ENCODE results near the gene CABLES1.

The CABLES1 gene

DNA sequence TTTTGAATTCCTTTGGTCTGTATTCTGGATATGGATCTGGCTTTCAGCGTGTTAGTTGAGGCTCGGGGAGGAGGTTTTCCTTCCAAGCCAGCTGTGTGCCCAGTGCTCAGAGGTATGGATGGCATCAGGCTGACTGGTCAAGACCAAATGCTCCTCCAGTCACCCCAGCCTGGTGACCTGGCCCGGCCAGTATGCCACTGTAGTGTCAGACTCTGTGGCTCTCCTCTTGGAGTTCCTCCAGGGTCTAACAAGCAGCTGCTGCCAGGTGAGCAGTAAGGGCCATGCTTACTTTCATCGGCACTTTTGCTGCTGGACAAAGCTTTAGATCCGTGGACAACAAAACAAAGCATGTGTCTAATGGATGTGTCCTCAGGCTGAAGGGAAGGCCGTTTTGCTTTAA, 44.1 kb downstream of the CABLES1 start:
- TF ChIP-seq, protein P1, sequence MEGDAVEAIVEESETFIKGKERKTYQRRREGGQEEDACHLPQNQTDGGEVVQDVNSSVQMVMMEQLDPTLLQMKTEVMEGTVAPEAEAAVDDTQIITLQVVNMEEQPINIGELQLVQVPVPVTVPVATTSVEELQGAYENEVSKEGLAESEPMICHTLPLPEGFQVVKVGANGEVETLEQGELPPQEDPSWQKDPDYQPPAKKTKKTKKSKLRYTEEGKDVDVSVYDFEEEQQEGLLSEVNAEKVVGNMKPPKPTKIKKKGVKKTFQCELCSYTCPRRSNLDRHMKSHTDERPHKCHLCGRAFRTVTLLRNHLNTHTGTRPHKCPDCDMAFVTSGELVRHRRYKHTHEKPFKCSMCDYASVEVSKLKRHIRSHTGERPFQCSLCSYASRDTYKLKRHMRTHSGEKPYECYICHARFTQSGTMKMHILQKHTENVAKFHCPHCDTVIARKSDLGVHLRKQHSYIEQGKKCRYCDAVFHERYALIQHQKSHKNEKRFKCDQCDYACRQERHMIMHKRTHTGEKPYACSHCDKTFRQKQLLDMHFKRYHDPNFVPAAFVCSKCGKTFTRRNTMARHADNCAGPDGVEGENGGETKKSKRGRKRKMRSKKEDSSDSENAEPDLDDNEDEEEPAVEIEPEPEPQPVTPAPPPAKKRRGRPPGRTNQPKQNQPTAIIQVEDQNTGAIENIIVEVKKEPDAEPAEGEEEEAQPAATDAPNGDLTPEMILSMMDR (IDR thresholded peaks at IDR 0.05): no peak

DNA sequence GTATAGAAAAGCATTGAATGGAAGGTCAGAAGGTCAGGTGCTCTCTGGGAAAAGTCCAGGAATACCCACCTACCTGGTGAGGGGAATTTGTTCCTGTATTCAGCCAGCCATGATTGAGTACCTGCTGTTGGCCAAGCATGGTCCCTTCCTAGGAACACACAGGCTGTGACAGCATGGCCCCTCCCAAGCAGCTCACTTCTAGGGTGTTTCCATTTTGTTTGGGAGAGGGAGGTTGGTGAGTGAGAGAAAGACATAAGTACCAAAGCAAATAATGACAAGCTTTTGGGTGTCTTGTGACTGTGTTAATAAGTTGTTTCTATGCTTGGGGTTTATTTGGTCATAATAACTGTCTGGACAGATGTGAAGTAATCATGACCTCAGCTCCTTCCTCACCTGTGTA, 46.3 kb downstream of the CABLES1 start:
- TF ChIP-seq, protein P1 (IDR thresholded peaks at IDR 0.05): no peak

DNA sequence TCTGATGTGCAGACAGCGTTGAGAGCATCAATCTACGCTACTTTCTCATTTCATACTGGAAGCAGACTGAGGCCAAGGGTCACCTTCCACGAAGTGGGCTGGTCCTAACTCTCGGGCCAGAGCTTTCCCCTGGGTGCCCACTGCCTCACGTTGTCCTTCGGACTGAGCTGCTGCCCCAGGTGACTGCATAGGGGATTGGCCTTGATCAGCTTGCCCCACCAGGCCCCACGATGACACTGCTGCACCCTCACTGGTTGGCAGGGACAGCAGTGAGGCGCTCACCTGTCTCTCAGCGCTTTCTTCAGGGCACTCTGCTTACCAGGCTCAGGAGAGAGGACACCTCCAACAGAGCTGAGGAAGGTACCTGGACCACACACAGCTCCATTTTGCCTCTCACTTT, 47.3 kb downstream of the CABLES1 start:
- TF ChIP-seq, protein P1 (IDR thresholded peaks at IDR 0.05): no peak

DNA sequence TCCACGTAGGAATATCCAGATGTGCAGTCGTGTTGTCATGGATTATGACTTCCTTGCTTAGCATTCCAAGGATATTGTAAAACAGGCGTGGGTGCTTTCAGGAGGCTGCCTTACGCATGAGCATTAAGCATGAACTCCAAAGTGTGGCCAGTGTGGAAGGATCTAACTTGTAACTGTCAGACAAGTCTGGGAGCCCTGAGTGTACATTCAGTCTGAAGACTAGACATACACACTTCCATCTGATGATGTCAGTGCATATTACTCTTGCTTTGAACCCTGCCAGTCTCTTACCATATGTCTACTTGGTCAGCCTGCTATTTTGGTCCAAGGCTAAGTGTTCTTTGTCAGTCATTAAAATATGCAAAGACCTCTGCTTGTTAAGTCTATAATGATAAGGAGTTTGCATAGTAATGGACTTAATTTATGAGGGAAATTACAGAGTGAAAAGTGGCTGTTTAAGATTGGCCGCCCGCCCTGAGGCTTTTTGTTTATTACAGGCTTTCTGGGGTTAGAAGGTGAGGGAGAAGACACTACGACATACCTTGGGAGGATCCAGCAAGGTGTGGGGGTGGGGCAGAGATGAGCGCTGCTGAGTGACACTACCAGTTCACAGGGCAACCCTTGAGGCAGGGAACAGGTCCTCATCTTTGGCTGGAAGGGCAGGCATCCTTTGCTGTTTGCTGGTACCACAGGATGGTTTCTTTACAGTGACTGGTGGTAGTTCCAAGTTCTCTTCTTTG, 48.3 kb downstream of the CABLES1 start:
- TF ChIP-seq, protein P1 (IDR thresholded peaks at IDR 0.05): no peak

DNA sequence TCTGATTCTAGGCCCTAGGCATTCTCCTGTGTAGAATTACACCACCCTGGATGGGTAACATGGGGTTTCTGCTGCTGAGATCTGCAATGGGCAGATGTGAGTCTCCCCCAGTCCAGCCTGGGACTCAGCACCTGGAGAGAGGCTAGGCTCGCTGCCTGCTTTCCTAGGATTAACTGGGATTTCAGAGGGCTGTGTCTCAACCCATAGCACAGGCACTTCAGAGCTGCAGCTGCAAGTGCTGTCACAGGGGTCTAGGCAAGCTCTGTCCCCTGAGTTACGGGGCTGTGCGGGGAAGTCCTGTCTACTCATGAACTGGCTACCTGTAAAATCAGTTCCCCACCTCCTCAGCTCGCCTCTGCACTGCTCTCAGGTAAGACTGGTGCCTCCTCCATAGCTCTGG, 51.5 kb downstream of the CABLES1 start:
- TF ChIP-seq, protein P1 (IDR thresholded peaks at IDR 0.05): no peak

DNA sequence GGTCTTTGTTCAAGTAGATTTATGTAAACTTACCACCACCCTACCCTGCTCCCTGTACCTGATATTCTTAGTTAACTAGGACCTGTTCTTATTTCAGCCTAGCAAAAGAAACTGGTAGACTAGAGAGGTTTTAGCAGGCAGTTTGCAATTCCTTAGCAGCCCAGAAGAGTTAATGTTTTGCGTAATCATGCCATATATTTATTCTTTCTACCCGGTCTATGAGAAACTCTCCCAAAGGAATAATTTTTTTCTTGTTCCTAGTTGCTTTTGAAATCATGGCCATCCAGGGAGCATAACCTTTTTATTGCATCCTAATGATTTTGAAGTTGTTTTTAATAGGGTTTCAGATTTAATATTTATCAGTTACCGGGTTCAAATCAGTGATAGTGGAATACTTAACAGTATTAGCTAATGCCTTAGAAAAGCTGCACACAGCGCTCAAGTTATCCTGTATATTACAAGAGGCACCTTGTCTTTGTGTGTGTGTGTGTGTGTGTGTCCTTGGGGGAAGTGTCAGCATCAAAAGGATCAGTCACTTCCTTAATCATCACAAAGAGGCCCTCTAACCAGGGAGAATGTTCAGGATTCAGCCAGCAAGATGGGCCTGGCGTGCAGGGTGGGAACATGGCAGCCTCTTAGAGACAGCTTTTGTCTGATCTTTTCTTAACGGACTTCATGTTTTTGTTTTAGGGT, 52.9 kb downstream of the CABLES1 start:
- TF ChIP-seq, protein P1 (IDR thresholded peaks at IDR 0.05): no peak

DNA sequence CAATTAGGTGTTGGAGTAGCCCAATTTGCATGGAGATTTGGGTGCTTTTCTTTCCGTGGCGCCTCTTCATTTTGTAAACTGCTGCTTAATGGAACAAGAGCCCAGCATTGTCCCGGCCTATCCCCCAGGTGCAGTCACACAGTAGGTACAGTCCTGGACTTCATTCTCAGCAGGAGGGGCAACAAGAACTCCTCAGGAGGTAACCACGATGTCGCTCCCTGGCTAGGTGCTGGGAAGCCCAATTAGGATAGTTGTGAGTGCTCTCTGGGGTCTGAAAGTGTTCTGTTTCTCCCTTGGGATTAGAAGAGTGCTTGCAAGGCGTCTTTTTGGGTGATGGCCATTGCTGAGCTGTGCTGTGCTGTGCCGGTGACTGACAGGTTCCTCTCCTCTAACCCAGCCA, 53.8 kb downstream of the CABLES1 start:
- TF ChIP-seq, protein P1 (IDR thresholded peaks at IDR 0.05): no peak
